SU-DHL-6 (cell line): Measurements from ENCODE around the gene NEB.

ENCODE experiments used
- H2AFZ ChIP-seq: fragments of 200-600 bp; sonication (generic); 2 replicates; pipeline ENCODE4 v1.6.1; 2014; ENCODE audit warnings: low read depth, mild to moderate bottlenecking, moderate library complexity, mixed read lengths, antibody characterized with exemption, low read length; ENCODE audit not compliant: severe bottlenecking
- H3F3A ChIP-seq: fragments of 200-600 bp; shearing (Covaris generic); 2 replicates; pipeline ENCODE4 v1.6.0; 2016; ENCODE audit warnings: antibody characterized with exemption, mild to moderate bottlenecking; ENCODE audit not compliant: insufficient read depth
- H3K27ac ChIP-seq: fragments of 200-600 bp; sonication (generic); 2 replicates; pipeline ENCODE4 v1.5.1; 2016; ENCODE audit warnings: low read depth, mild to moderate bottlenecking, low read length, moderate library complexity, mixed read lengths
- H3K27me3 ChIP-seq: fragments of 200-600 bp; sonication (generic), shearing (Covaris generic); 2 replicates; pipeline ENCODE4 v1.6.0; 2014; ENCODE audit warnings: mild to moderate bottlenecking, low read length
- H3K36me3 ChIP-seq: fragments of 200-600 bp; sonication (generic); 2 replicates; pipeline ENCODE4 v1.6.1; 2014; ENCODE audit warnings: mild to moderate bottlenecking, low read length, mixed read lengths
- H3K4me2 ChIP-seq: fragments of 300-600, 200-600 bp; shearing (Covaris generic), sonication (generic); 2 replicates; pipeline ENCODE4 v1.6.0; 2014; ENCODE audit warnings: low read length, low read depth, mild to moderate bottlenecking; ENCODE audit not compliant: poor library complexity, severe bottlenecking
- H3K4me3 ChIP-seq: fragments of 200-600 bp; sonication (generic); 2 replicates; pipeline ENCODE4 v1.5.1; 2014; ENCODE audit warnings: antibody characterized with exemption, low read length, mild to moderate bottlenecking, mixed read lengths; ENCODE audit not compliant: insufficient read depth, poor library complexity, severe bottlenecking
- H3K79me2 ChIP-seq: fragments of 200-600 bp; sonication (generic); 2 replicates; pipeline ENCODE4 v1.6.1; 2014; ENCODE audit warnings: mild to moderate bottlenecking, low read length, moderate library complexity; ENCODE audit not compliant: insufficient read depth
- H3K9ac ChIP-seq: fragments of 200-600 bp; sonication (generic); 2 replicates; pipeline ENCODE4 v1.7.0; 2014; ENCODE audit warnings: mild to moderate bottlenecking, low read length
- H3K9me2 ChIP-seq: fragments of 200-600 bp; sonication (generic); replicated peaks from 2 replicates; pipeline ENCODE4 v1.6.1; 2014; ENCODE audit warnings: low read length; ENCODE audit not compliant: insufficient read depth
- H3K9me3 ChIP-seq: fragments of 200-600 bp; sonication (generic); 2 replicates; pipeline ENCODE4 v1.6.1; 2014; ENCODE audit warnings: low read length, mixed read lengths; ENCODE audit not compliant: insufficient read depth
- H4K20me1 ChIP-seq: fragments of 200-600 bp; sonication (generic); 2 replicates; pipeline ENCODE4 v1.6.1; 2014; ENCODE audit warnings: low read depth, mild to moderate bottlenecking, antibody characterized with exemption, low read length, moderate library complexity, mixed read lengths
- EZH2phosphoT487 ChIP-seq: fragments of 200-600 bp; sonication (generic), shearing (Covaris generic); conservative IDR thresholded peaks from 2 replicates; pipeline ENCODE4 v1.6.1; 2018; ENCODE audit warnings: mild to moderate bottlenecking, antibody characterized with exemption, low read length, moderate library complexity, mixed read lengths
- TF ChIP-seq, protein P1 (sequence below): fragments of 200-600 bp; sonication (generic); IDR thresholded peaks from one replicate; pipeline ENCODE4 v1.5.1; 2017; ENCODE audit warnings: antibody characterized with exemption, mild to moderate bottlenecking, low read length, moderate library complexity; ENCODE audit not compliant: insufficient read depth, poor library complexity, severe bottlenecking

The NEB gene, protein sequence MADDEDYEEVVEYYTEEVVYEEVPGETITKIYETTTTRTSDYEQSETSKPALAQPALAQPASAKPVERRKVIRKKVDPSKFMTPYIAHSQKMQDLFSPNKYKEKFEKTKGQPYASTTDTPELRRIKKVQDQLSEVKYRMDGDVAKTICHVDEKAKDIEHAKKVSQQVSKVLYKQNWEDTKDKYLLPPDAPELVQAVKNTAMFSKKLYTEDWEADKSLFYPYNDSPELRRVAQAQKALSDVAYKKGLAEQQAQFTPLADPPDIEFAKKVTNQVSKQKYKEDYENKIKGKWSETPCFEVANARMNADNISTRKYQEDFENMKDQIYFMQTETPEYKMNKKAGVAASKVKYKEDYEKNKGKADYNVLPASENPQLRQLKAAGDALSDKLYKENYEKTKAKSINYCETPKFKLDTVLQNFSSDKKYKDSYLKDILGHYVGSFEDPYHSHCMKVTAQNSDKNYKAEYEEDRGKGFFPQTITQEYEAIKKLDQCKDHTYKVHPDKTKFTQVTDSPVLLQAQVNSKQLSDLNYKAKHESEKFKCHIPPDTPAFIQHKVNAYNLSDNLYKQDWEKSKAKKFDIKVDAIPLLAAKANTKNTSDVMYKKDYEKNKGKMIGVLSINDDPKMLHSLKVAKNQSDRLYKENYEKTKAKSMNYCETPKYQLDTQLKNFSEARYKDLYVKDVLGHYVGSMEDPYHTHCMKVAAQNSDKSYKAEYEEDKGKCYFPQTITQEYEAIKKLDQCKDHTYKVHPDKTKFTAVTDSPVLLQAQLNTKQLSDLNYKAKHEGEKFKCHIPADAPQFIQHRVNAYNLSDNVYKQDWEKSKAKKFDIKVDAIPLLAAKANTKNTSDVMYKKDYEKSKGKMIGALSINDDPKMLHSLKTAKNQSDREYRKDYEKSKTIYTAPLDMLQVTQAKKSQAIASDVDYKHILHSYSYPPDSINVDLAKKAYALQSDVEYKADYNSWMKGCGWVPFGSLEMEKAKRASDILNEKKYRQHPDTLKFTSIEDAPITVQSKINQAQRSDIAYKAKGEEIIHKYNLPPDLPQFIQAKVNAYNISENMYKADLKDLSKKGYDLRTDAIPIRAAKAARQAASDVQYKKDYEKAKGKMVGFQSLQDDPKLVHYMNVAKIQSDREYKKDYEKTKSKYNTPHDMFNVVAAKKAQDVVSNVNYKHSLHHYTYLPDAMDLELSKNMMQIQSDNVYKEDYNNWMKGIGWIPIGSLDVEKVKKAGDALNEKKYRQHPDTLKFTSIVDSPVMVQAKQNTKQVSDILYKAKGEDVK (N-terminal part only)

DNA sequence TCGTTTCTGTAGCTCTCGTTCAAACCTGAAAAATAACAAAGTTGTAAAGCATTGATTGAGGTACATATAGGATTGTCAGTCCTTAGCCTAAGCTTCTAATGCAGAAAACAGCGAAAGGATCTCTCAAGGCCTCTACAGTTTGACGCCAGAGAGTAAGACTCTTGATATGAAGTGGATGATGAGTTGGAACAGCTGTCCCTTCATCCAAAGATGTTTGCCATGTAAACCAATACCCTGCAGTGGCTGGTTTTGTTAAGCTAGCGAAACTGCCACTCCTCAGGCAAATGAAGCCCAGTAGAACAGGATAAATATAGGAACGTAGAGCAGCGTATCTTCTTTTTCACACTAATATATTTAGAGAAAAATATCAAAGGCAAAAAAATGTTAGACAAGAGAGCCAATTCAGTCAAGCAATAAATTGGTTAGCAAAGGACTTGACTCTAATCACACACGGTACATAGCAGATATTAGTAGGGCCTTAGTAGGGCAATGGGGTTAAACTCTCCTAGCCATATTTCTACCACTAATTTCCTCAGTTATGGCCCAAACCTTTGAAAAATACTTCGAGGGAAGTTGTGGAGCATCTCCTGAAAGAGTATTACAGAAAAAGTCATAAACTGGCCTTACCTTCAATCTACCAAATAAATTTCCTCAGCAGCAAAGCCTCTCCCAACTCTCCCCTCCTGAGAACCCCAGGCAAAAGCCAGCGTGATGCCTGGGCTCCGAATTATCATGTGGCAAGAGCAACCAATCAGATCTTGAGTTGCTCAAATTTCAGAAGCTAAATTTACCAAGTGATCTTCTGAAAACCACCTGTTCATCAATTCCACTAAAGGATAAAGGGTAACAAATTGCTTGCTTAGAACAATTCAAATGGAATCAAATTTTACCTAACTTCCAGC is at the start of gene NEB:
Gene NEB, minus strand, starts transcription at position 706 of the 902 bp plus-strand sequence. CDS start 1,320 bp downstream, outside the sequence.
- no peak within 1 kb of the TSS for H2AFZ ChIP-seq
- H4K20me1 ChIP-seq: no peaks in the 10 kb centered on the region
- TF ChIP-seq EZH2phosphoT487: no peak
- TF ChIP-seq, protein P1, sequence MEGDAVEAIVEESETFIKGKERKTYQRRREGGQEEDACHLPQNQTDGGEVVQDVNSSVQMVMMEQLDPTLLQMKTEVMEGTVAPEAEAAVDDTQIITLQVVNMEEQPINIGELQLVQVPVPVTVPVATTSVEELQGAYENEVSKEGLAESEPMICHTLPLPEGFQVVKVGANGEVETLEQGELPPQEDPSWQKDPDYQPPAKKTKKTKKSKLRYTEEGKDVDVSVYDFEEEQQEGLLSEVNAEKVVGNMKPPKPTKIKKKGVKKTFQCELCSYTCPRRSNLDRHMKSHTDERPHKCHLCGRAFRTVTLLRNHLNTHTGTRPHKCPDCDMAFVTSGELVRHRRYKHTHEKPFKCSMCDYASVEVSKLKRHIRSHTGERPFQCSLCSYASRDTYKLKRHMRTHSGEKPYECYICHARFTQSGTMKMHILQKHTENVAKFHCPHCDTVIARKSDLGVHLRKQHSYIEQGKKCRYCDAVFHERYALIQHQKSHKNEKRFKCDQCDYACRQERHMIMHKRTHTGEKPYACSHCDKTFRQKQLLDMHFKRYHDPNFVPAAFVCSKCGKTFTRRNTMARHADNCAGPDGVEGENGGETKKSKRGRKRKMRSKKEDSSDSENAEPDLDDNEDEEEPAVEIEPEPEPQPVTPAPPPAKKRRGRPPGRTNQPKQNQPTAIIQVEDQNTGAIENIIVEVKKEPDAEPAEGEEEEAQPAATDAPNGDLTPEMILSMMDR: no peak
- no peak within 1 kb of the TSS for H3K4me2 ChIP-seq
- no peaks in the 10 kb centered on the region for H3K9me3 ChIP-seq
- no peak within 1 kb of the TSS for H3K9ac ChIP-seq
- H3K79me2 ChIP-seq: no peaks in the 10 kb centered on the region
- H3K27ac ChIP-seq: no peak within 1 kb of the TSS
- no peaks in the 10 kb centered on the region for H3K36me3 ChIP-seq
- no peaks in the 10 kb centered on the region for H3F3A ChIP-seq
- no peaks in the 10 kb centered on the region for H3K27me3 ChIP-seq
- no peaks in the 10 kb centered on the region; the same call in 1 of the 2 replicates for H3K9me2 ChIP-seq
- no peak within 1 kb of the TSS for H3K4me3 ChIP-seq

DNA sequence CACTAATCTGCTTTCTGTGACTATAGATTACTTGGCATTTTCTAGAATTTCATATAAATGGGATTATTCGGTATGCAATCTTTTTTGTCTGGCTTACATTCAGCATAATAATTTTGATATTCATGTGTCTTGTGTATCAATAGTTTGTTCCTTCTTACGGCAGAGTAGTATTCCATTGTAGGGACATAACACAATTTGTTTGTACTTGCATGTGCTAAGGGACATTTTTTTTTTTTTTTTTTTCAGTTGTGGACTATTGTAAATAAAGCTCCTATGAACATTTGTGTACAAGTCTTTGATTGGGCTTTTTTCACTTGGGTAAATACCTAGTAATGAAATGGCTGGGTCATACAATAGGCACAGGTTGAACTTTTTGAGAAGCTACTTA is 48.9 kb upstream of the NEB start:
- Histone ChIP-seq H3K36me3 (peaks cover 7% of the 10 kb centered on the region; the same call in 1 of the 2 replicates), H3K27ac (no peak overlapping the region), H3K4me2 (no peak overlapping the region)

More for the DNA sequence above, 48.9 kb upstream of the NEB start:
- Histone ChIP-seq H3K27me3 (no peaks in the 10 kb centered on the region), H3K79me2 (no peaks in the 10 kb centered on the region), H2AFZ (no peak overlapping the region), H4K20me1 (no peaks in the 10 kb centered on the region), H3K9ac (no peak overlapping the region), H3F3A (no peaks in the 10 kb centered on the region), H3K9me2 (no peaks in the 10 kb centered on the region), H3K4me3 (no peak overlapping the region), H3K9me3 (no peaks in the 10 kb centered on the region)
- TF ChIP-seq EZH2phosphoT487: no peak
- TF ChIP-seq, protein P1: no peak
